H9 (cell line): ENCODE measurements around the gene KIF6. TPM values are rescaled to one million over a fixed set of nuclear protein-coding genes. Genes with fewer than 3 reads are reported as not detected.

Source experiments
- DNase-seq: peaks from one replicate; pipeline ENCODE4 v3.0.0-alpha.2; 2017
- H2AFZ ChIP-seq: one replicate; pipeline ENCODE4 v1.6.1; 2013; ENCODE audit warnings: mild to moderate bottlenecking, low read length, control low read depth, moderate library complexity
- H2AK5ac ChIP-seq: 2 replicates; pipeline ENCODE4 v1.6.1; 2013; ENCODE audit warnings: low read length, control low read depth, mixed read lengths; ENCODE audit not compliant: insufficient read length
- H2BK120ac ChIP-seq: one replicate; pipeline ENCODE4 v1.6.1; 2013; ENCODE audit warnings: low read depth, mild to moderate bottlenecking, low read length, control low read depth, inconsistent platforms; ENCODE audit not compliant: poor library complexity, severe bottlenecking
- H2BK12ac ChIP-seq: 2 replicates; pipeline ENCODE4 v1.6.1; 2013; ENCODE audit warnings: low read length, control low read depth, mixed read lengths, low read depth; ENCODE audit not compliant: insufficient read length
- H2BK15ac ChIP-seq: 2 replicates; pipeline ENCODE4 v1.6.1; 2013; ENCODE audit warnings: low read depth, low read length, control low read depth
- H2BK20ac ChIP-seq: one replicate; pipeline ENCODE4 v1.6.1; 2013; ENCODE audit warnings: low read depth, mild to moderate bottlenecking, low read length, control low read depth, inconsistent platforms; ENCODE audit not compliant: poor library complexity, severe bottlenecking
- H2BK5ac ChIP-seq: 2 replicates; pipeline ENCODE4 v1.6.1; 2013; ENCODE audit warnings: low read length, control low read depth, mixed read lengths; ENCODE audit not compliant: insufficient read length
- H3K14ac ChIP-seq: 2 replicates; pipeline ENCODE4 v1.6.1; 2013; ENCODE audit warnings: low read length, control low read depth; ENCODE audit not compliant: insufficient read depth
- H3K18ac ChIP-seq: 2 replicates; pipeline ENCODE4 v1.6.1; 2013; ENCODE audit warnings: low read depth, mild to moderate bottlenecking, mixed read lengths, low read length, control low read depth; ENCODE audit not compliant: insufficient read length
- H3K23ac ChIP-seq: 2 replicates; pipeline ENCODE4 v1.6.1; 2013; ENCODE audit warnings: low read length, control low read depth, mixed read lengths, low read depth; ENCODE audit not compliant: insufficient read length
- H3K23me2 ChIP-seq: 2 replicates; pipeline ENCODE4 v1.6.1; 2013; ENCODE audit warnings: low read depth, mild to moderate bottlenecking, mixed read lengths, low read length, control low read depth; ENCODE audit not compliant: insufficient read length, poor library complexity, severe bottlenecking
- H3K27ac ChIP-seq: 2 replicates; pipeline ENCODE4 v1.5.1; 2013; ENCODE audit warnings: low read length, control low read depth, mixed read lengths, low read depth; ENCODE audit not compliant: insufficient read length
- H3K27me3 ChIP-seq: 2 replicates; pipeline ENCODE4 v1.6.1; 2013; ENCODE audit warnings: low read length, control low read depth, inconsistent platforms; ENCODE audit not compliant: insufficient read depth
- H3K4ac ChIP-seq: 2 replicates; pipeline ENCODE4 v1.6.1; 2013; ENCODE audit warnings: low read depth, mild to moderate bottlenecking, control low read depth, inconsistent platforms, low read length, moderate library complexity
- H3K4me1 ChIP-seq: 2 replicates; pipeline ENCODE4 v1.6.1; 2013; ENCODE audit warnings: low read length, control low read depth, inconsistent platforms; ENCODE audit not compliant: insufficient read depth
- H3K4me2 ChIP-seq: 2 replicates; pipeline ENCODE4 v1.6.1; 2013; ENCODE audit warnings: low read length, control low read depth, mixed read lengths; ENCODE audit not compliant: insufficient read length, insufficient read depth
- H3K56ac ChIP-seq: 2 replicates; pipeline ENCODE4 v1.6.1; 2013; ENCODE audit warnings: low read depth, mild to moderate bottlenecking, mixed read lengths, low read length, control low read depth; ENCODE audit not compliant: insufficient read length
- H3K79me1 ChIP-seq: 2 replicates; pipeline ENCODE4 v1.6.1; 2013; ENCODE audit warnings: low read depth, mild to moderate bottlenecking, moderate library complexity, low read length, control low read depth, inconsistent platforms; ENCODE audit not compliant: insufficient read depth, poor library complexity, severe bottlenecking
- H3K79me2 ChIP-seq: 2 replicates; pipeline ENCODE4 v1.6.1; 2013; ENCODE audit warnings: low read length, control low read depth, inconsistent platforms; ENCODE audit not compliant: insufficient read depth
- H3K9ac ChIP-seq: 2 replicates; pipeline ENCODE4 v1.6.1; 2013; ENCODE audit warnings: low read length, control low read depth, mixed read lengths; ENCODE audit not compliant: insufficient read length; ENCODE audit errors: extremely low read depth
- H3K9me3 ChIP-seq: one replicate; pipeline ENCODE4 v1.6.1; 2013; ENCODE audit warnings: low read depth, low read length, inconsistent platforms; ENCODE audit not compliant: control insufficient read depth
- H3T11ph ChIP-seq: one replicate; pipeline ENCODE4 v1.6.1; 2013; ENCODE audit warnings: mild to moderate bottlenecking, low read length, control low read depth, inconsistent platforms
- H4K20me1 ChIP-seq: one replicate; pipeline ENCODE4 v1.6.1; 2013; ENCODE audit not compliant: control insufficient read depth, insufficient read length, insufficient read depth
- H4K5ac ChIP-seq: 2 replicates; pipeline ENCODE4 v1.6.1; 2013; ENCODE audit warnings: low read depth, mild to moderate bottlenecking, mixed read lengths, low read length, control low read depth; ENCODE audit not compliant: insufficient read length
- H4K8ac ChIP-seq: replicated peaks from 2 replicates; pipeline ENCODE4 v1.6.1; 2013; ENCODE audit warnings: low read length, control low read depth, mixed read lengths, low read depth; ENCODE audit not compliant: insufficient read length
- H4K91ac ChIP-seq: 2 replicates; pipeline ENCODE4 v1.6.1; 2013; ENCODE audit warnings: low read depth, mild to moderate bottlenecking, moderate library complexity, mixed read lengths, low read length, control low read depth; ENCODE audit not compliant: insufficient read length
- H3K27ac Mint-ChIP-seq, 3 experiments: 2 replicates in 2 of 3; 3 replicates in 1 of 3; pipeline ENCODE4 v1.8.0; 2020 to 2021; ENCODE audit warnings: mixed read lengths in 3 of 3, mild to moderate bottlenecking in 1 of 3, moderate library complexity in 1 of 3
- H3K27me3 Mint-ChIP-seq: 2 replicates; pipeline ENCODE4 v1.8.0; 2021; ENCODE audit warnings: low read depth, mild to moderate bottlenecking, moderate library complexity, mixed read lengths
- H3K36me3 Mint-ChIP-seq, 3 experiments: 2 replicates in 2 of 3; 3 replicates in 1 of 3; pipeline ENCODE4 v1.8.0; 2020 to 2021; ENCODE audit warnings: low read depth in 3 of 3, mixed read lengths in 3 of 3; ENCODE audit not compliant: insufficient read depth in 1 of 3
- H3K4me1 Mint-ChIP-seq, 2 experiments: 2 replicates each; pipeline ENCODE4 v1.8.0; 2020; ENCODE audit warnings: mixed read lengths in 2 of 2
- H3K4me3 Mint-ChIP-seq, 2 experiments: 2 replicates in 1 of 2; 3 replicates in 1 of 2; pipeline ENCODE4 v1.8.0; 2020 to 2021; ENCODE audit warnings: mild to moderate bottlenecking in 2 of 2, mixed read lengths in 2 of 2, moderate library complexity in 1 of 2
- H3K9me3 Mint-ChIP-seq, 2 experiments: 2 replicates in 1 of 2; 3 replicates in 1 of 2; pipeline ENCODE4 v1.8.0; 2020; ENCODE audit warnings: mild to moderate bottlenecking in 2 of 2, mixed read lengths in 2 of 2, moderate library complexity in 1 of 2
- WGBS: extraction: QIAGEN DNeasy Blood & Tissue Kit; methylation state at CpG from one replicate; pipeline ENCODE4 v1.1.7; 2013; ENCODE audit warnings: missing lambda C conversion rate, low lambda C conversion rate, mixed read lengths; ENCODE audit not compliant: insufficient read length; ENCODE audit errors: extremely low coverage; 5-methylcytosine and 5-hydroxymethylcytosine counted together
- total RNA-seq: library from RNA; stranded (reverse); gene quantifications from 2 replicates; pipeline ENCODE4 v1.2.1, GENCODE V29; 2021
- TF ChIP-seq, protein P1 (sequence below): fragments of 200-600 bp; sonication (generic); conservative IDR thresholded peaks from 3 replicates; pipeline ENCODE4 v1.8.0; 2021; ENCODE audit warnings: antibody characterized with exemption, mild to moderate bottlenecking

The KIF6 gene
- total RNA-seq, 1 experiment from 2014 or later, result 0.63 TPM

DNA sequence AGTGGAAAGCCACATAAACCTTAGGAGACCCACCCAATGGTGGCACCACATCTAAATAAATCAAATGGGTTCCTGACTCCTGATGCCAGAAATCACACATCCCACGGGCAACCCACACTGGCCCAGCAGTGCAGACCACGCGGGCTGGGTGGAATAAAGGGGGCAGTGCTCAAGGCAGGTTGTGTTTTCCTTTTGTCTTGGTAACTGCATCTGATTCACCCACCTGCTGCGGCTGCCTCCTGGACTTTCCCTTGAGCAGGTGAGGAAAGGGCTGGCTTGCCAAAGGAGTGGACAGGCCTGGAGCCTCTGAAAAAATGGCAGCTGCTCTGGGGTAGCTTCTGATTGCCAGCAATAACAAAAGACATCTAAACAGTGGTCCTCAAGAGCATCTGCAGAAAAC, 283.2 kb downstream of the KIF6 start:
- Histone ChIP-seq H3K27me3 (no peaks in the 10 kb centered on the region), H3K9me3 (no peaks in the 10 kb centered on the region), H3K18ac (no peak overlapping the region), H2BK15ac (no peak overlapping the region), H3K56ac (no peak overlapping the region), H4K5ac (no peak overlapping the region), H3K4me2 (no peak overlapping the region), H4K20me1 (no peaks in the 10 kb centered on the region), H2BK120ac (no peak overlapping the region), H2BK5ac (no peak overlapping the region), H2BK12ac (no peak overlapping the region), H2BK20ac (no peak overlapping the region), H2AFZ (no peak overlapping the region), H3K4me1 (no peaks in the 10 kb centered on the region), H3K79me1 (no peaks in the 10 kb centered on the region), H3K14ac (no peak overlapping the region), H3K79me2 (no peaks in the 10 kb centered on the region), H3K23me2 (no peaks in the 10 kb centered on the region), H4K91ac (no peak overlapping the region), H3T11ph (no peak overlapping the region), H3K9ac (no peak overlapping the region), H3K4ac (no peak overlapping the region), H3K23ac (no peak overlapping the region), H3K27ac (no peak overlapping the region), H2AK5ac (no peak overlapping the region), H4K8ac (no peak overlapping the region)
- WGBS, result no CpG with 5 or more reads among the region's 4 CpGs
- DNase-seq, result no peak
- H3K4me1 Mint-ChIP-seq, result peaks cover 3 to 7% of the 10 kb centered on the region in 2 experiments
- H3K4me3 Mint-ChIP-seq, result no peak overlapping the region
- H3K36me3 Mint-ChIP-seq, result no peaks in the 10 kb centered on the region; a peak in 1 of 7 replicates
- 0 out of 5 replicates have a peak, but pooled peaks cover 0 to 3% of the 10 kb centered on the region in 2 experiments for H3K9me3 Mint-ChIP-seq
- peaks cover 3% of the 10 kb centered on the region for H3K27me3 Mint-ChIP-seq
- H3K27ac Mint-ChIP-seq, result no peak overlapping the region
- TF ChIP-seq, protein P1, sequence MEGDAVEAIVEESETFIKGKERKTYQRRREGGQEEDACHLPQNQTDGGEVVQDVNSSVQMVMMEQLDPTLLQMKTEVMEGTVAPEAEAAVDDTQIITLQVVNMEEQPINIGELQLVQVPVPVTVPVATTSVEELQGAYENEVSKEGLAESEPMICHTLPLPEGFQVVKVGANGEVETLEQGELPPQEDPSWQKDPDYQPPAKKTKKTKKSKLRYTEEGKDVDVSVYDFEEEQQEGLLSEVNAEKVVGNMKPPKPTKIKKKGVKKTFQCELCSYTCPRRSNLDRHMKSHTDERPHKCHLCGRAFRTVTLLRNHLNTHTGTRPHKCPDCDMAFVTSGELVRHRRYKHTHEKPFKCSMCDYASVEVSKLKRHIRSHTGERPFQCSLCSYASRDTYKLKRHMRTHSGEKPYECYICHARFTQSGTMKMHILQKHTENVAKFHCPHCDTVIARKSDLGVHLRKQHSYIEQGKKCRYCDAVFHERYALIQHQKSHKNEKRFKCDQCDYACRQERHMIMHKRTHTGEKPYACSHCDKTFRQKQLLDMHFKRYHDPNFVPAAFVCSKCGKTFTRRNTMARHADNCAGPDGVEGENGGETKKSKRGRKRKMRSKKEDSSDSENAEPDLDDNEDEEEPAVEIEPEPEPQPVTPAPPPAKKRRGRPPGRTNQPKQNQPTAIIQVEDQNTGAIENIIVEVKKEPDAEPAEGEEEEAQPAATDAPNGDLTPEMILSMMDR, result no peak
